A549 (cell line): ENCODE data around the gene GREB1.

Experiments
- EP300 ChIP-seq, 2 experiments: fragments of >200 bp; sonication (Bioruptor Twin); formaldehyde crosslinking; IDR thresholded peaks; 2 replicates in 1 of 2; 3 replicates in 1 of 2; pipeline ENCODE4 v1.6.1; 2016 to 2017
- HDAC2 ChIP-seq: fragments of 200-600 bp; sonication (generic); IDR thresholded peaks from 2 replicates; pipeline ENCODE4 v1.6.1; 2016
- POLR2A ChIP-seq: IDR thresholded peaks from 2 replicates; pipeline ENCODE4 v1.6.1; 2012; ENCODE audit warnings: mild to moderate bottlenecking, low read length
- RFX5 ChIP-seq: fragments of 450-650 bp; IDR thresholded peaks from 2 replicates; pipeline ENCODE4 v1.7.1; 2014; ENCODE audit warnings: antibody characterized with exemption, mild to moderate bottlenecking, moderate library complexity
- TF ChIP-seq, protein P1 (sequence below): fragments of 200-600 bp; sonication (generic); IDR thresholded peaks from 2 replicates; pipeline ENCODE4 v1.6.1; 2016; ENCODE audit warnings: antibody characterized with exemption, mild to moderate bottlenecking, moderate library complexity
- TF ChIP-seq, protein P2 (sequence below): fragments of >200 bp; sonication (Bioruptor Twin); formaldehyde crosslinking; IDR thresholded peaks from 3 replicates; pipeline ENCODE4 v1.5.1; 2016
- TF ChIP-seq, protein P3 (sequence below): IDR thresholded peaks from 2 replicates; pipeline ENCODE4 v1.6.1; 2012
- TF ChIP-seq, protein P4 (sequence below): IDR thresholded peaks from 2 replicates; pipeline ENCODE4 v1.6.1; 2012; ENCODE audit warnings: low read depth, borderline replicate concordance

- TF ChIP-seq, protein P1, sequence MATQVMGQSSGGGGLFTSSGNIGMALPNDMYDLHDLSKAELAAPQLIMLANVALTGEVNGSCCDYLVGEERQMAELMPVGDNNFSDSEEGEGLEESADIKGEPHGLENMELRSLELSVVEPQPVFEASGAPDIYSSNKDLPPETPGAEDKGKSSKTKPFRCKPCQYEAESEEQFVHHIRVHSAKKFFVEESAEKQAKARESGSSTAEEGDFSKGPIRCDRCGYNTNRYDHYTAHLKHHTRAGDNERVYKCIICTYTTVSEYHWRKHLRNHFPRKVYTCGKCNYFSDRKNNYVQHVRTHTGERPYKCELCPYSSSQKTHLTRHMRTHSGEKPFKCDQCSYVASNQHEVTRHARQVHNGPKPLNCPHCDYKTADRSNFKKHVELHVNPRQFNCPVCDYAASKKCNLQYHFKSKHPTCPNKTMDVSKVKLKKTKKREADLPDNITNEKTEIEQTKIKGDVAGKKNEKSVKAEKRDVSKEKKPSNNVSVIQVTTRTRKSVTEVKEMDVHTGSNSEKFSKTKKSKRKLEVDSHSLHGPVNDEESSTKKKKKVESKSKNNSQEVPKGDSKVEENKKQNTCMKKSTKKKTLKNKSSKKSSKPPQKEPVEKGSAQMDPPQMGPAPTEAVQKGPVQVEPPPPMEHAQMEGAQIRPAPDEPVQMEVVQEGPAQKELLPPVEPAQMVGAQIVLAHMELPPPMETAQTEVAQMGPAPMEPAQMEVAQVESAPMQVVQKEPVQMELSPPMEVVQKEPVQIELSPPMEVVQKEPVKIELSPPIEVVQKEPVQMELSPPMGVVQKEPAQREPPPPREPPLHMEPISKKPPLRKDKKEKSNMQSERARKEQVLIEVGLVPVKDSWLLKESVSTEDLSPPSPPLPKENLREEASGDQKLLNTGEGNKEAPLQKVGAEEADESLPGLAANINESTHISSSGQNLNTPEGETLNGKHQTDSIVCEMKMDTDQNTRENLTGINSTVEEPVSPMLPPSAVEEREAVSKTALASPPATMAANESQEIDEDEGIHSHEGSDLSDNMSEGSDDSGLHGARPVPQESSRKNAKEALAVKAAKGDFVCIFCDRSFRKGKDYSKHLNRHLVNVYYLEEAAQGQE, result no peak
- TF ChIP-seq RFX5 (no peak), POLR2A (no peak), EP300 (IDR thresholded peaks at IDR 0.05) (no peak), HDAC2 (no peak)
- TF ChIP-seq, protein P2, sequence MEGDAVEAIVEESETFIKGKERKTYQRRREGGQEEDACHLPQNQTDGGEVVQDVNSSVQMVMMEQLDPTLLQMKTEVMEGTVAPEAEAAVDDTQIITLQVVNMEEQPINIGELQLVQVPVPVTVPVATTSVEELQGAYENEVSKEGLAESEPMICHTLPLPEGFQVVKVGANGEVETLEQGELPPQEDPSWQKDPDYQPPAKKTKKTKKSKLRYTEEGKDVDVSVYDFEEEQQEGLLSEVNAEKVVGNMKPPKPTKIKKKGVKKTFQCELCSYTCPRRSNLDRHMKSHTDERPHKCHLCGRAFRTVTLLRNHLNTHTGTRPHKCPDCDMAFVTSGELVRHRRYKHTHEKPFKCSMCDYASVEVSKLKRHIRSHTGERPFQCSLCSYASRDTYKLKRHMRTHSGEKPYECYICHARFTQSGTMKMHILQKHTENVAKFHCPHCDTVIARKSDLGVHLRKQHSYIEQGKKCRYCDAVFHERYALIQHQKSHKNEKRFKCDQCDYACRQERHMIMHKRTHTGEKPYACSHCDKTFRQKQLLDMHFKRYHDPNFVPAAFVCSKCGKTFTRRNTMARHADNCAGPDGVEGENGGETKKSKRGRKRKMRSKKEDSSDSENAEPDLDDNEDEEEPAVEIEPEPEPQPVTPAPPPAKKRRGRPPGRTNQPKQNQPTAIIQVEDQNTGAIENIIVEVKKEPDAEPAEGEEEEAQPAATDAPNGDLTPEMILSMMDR, result no peak
- TF ChIP-seq, protein P3, sequence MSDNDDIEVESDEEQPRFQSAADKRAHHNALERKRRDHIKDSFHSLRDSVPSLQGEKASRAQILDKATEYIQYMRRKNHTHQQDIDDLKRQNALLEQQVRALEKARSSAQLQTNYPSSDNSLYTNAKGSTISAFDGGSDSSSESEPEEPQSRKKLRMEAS, result no peak
- TF ChIP-seq, protein P4, sequence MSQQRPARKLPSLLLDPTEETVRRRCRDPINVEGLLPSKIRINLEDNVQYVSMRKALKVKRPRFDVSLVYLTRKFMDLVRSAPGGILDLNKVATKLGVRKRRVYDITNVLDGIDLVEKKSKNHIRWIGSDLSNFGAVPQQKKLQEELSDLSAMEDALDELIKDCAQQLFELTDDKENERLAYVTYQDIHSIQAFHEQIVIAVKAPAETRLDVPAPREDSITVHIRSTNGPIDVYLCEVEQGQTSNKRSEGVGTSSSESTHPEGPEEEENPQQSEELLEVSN, result no peak
These were observed 32.5 kb downstream of the GREB1 start for GRCh38 chr2:11566383-11566782.
